ENCODE data around the gene RYR2.

The RYR2 gene

DNA sequence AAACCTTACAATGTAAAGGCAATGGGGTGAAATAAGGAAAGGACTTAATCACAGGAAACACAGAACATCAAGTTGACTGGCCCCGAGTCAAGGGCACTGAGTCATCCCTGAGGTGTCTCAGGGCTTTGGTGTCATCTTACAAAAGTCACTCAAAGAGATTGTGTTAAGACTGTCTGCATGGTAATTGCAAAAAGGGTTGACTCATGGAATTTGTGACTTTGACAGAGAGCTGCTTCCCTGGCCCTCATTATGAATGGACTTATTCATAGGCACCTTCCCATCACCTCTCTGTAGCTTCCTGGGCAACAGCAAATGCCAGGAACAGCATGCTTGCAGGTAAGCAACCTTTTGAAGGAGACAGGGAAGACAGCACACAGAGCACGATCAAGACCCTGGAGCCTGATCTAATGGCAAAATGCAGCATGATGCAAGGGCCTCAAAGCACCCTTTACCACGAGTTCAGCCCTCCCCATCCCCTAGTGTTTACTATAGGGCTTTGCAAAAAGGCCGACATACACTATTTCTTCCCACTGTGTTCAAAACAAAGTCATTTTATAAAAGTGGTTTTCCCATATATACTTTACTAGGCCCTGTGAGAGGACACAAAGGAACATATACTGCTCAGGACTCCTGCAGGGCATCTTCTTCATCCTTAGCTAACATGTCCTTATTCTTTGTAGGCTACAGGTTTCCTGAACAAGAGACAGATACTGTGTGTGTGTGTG lies 831.7 kb downstream of the RYR2 start:
- ATAC-seq = peak; percentile 88
- no peak for TF ChIP-seq ESRRG (CRISPR knock-in tag; IDR thresholded peaks at IDR 0.05)
- no peak for TF ChIP-seq ZNF8 (CRISPR knock-in tag; IDR thresholded peaks at IDR 0.05)
- no peak for TF ChIP-seq ZFP30 (CRISPR knock-in tag; IDR thresholded peaks at IDR 0.05)
- peak; percentile 80; the same call in 1 of the 2 replicates for TF ChIP-seq TOX (CRISPR knock-in tag; IDR thresholded peaks at IDR 0.05; ENCODE audit: borderline replicate concordance)
- no peak for TF ChIP-seq TCF4 (CRISPR knock-in tag; IDR thresholded peaks at IDR 0.05; ENCODE audit: borderline replicate concordance)
- TF ChIP-seq ZC3H10 (CRISPR knock-in tag; IDR thresholded peaks at IDR 0.05) = peak; percentile 79
- TF ChIP-seq, protein P1, sequence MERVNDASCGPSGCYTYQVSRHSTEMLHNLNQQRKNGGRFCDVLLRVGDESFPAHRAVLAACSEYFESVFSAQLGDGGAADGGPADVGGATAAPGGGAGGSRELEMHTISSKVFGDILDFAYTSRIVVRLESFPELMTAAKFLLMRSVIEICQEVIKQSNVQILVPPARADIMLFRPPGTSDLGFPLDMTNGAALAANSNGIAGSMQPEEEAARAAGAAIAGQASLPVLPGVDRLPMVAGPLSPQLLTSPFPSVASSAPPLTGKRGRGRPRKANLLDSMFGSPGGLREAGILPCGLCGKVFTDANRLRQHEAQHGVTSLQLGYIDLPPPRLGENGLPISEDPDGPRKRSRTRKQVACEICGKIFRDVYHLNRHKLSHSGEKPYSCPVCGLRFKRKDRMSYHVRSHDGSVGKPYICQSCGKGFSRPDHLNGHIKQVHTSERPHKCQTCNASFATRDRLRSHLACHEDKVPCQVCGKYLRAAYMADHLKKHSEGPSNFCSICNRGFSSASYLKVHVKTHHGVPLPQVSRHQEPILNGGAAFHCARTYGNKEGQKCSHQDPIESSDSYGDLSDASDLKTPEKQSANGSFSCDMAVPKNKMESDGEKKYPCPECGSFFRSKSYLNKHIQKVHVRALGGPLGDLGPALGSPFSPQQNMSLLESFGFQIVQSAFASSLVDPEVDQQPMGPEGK (CRISPR knock-in tag; IDR thresholded peaks at IDR 0.05; ENCODE audit: borderline replicate concordance) = no peak; the same call in 1 of the 2 replicates
- TF ChIP-seq ISL1 (CRISPR knock-in tag; IDR thresholded peaks at IDR 0.05) = no peak
- 0 out of 2 replicates have a peak, but pooled peaks have one; percentile 52 for TF ChIP-seq OSR1 (CRISPR knock-in tag; IDR thresholded peaks at IDR 0.05)

DNA sequence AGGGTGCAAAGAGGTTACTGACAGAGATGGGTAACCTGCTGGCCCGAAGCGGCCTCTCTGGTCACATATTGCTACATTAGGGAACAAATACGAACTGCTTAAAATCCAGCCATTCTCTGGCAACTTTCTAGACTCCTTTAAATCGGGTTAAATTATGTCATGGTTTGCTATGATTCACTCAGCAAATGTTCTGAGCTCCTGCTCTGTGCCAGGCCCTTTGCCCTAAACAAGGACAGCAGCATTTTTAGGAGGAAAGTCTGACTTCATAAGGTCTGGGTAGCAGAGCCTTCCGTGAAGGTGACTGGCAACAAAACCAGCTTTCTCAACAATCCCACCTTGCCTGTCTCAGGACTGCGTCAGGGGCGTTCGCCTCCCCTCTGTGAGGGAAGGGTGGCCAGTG lies 833.3 kb downstream of the RYR2 start:
- peak; percentile 30 for ATAC-seq
- no peak for TF ChIP-seq TCF4 (CRISPR knock-in tag; IDR thresholded peaks at IDR 0.05; ENCODE audit: borderline replicate concordance)
- no peak for TF ChIP-seq OSR1 (CRISPR knock-in tag; IDR thresholded peaks at IDR 0.05)
- no peak for TF ChIP-seq ZNF565 (CRISPR knock-in tag; conservative IDR thresholded peaks at IDR 0.05; ENCODE audit: low read depth)
- no peak for TF ChIP-seq GLIS3 (CRISPR knock-in tag; IDR thresholded peaks at IDR 0.05)
- no peak for TF ChIP-seq SNAI2 (CRISPR knock-in tag; IDR thresholded peaks at IDR 0.05)
- TF ChIP-seq, protein P2, sequence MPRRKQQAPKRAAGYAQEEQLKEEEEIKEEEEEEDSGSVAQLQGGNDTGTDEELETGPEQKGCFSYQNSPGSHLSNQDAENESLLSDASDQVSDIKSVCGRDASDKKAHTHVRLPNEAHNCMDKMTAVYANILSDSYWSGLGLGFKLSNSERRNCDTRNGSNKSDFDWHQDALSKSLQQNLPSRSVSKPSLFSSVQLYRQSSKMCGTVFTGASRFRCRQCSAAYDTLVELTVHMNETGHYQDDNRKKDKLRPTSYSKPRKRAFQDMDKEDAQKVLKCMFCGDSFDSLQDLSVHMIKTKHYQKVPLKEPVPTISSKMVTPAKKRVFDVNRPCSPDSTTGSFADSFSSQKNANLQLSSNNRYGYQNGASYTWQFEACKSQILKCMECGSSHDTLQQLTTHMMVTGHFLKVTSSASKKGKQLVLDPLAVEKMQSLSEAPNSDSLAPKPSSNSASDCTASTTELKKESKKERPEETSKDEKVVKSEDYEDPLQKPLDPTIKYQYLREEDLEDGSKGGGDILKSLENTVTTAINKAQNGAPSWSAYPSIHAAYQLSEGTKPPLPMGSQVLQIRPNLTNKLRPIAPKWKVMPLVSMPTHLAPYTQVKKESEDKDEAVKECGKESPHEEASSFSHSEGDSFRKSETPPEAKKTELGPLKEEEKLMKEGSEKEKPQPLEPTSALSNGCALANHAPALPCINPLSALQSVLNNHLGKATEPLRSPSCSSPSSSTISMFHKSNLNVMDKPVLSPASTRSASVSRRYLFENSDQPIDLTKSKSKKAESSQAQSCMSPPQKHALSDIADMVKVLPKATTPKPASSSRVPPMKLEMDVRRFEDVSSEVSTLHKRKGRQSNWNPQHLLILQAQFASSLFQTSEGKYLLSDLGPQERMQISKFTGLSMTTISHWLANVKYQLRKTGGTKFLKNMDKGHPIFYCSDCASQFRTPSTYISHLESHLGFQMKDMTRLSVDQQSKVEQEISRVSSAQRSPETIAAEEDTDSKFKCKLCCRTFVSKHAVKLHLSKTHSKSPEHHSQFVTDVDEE (CRISPR knock-in tag; IDR thresholded peaks at IDR 0.05) = no peak
- TF ChIP-seq ESRRG (CRISPR knock-in tag; IDR thresholded peaks at IDR 0.05) = no peak
- no peak for TF ChIP-seq ARNTL (CRISPR knock-in tag; IDR thresholded peaks at IDR 0.05; ENCODE audit: borderline replicate concordance, low read depth)
- TF ChIP-seq RARB (CRISPR knock-in tag; IDR thresholded peaks at IDR 0.05) = no peak
- TF ChIP-seq, protein P3, sequence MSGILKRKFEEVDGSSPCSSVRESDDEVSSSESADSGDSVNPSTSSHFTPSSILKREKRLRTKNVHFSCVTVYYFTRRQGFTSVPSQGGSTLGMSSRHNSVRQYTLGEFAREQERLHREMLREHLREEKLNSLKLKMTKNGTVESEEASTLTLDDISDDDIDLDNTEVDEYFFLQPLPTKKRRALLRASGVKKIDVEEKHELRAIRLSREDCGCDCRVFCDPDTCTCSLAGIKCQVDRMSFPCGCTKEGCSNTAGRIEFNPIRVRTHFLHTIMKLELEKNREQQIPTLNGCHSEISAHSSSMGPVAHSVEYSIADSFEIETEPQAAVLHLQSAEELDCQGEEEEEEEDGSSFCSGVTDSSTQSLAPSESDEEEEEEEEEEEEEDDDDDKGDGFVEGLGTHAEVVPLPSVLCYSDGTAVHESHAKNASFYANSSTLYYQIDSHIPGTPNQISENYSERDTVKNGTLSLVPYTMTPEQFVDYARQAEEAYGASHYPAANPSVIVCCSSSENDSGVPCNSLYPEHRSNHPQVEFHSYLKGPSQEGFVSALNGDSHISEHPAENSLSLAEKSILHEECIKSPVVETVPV (CRISPR knock-in tag; IDR thresholded peaks at IDR 0.05) = no peak

DNA sequence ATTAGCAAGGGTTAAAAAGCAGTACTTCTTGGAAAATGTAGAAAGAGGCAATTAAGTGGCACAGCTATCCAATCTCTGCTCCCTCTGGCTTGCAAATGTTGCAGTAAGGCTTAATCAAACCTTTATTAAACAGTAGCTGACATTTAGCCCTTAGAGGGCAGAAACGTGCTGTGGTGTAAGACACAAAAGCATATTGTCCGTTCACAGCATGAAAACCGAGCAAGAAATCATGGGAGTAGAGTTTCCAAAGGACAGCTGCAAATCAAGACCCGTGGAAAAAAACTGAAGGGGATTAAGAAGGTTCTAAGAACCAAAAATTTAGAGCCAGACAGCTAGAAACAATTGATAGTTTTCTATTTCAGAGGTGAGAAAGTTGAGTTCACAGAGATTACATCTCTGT lies 835.6 kb downstream of the RYR2 start:
- ATAC-seq = no peak
- no peak for TF ChIP-seq TOX (CRISPR knock-in tag; IDR thresholded peaks at IDR 0.05; ENCODE audit: borderline replicate concordance)
- TF ChIP-seq ZNF8 (CRISPR knock-in tag; IDR thresholded peaks at IDR 0.05) = no peak
- TF ChIP-seq ZFP30 (CRISPR knock-in tag; IDR thresholded peaks at IDR 0.05) = no peak
- TF ChIP-seq BACH2 (CRISPR knock-in tag; IDR thresholded peaks at IDR 0.05; ENCODE audit: borderline replicate concordance) = no peak
- no peak for TF ChIP-seq ZC3H10 (CRISPR knock-in tag; IDR thresholded peaks at IDR 0.05)
- no peak for TF ChIP-seq ISL1 (CRISPR knock-in tag; IDR thresholded peaks at IDR 0.05)
- TF ChIP-seq PPARA (CRISPR knock-in tag; IDR thresholded peaks at IDR 0.05; ENCODE audit: borderline replicate concordance) = no peak
- no peak for TF ChIP-seq SNAI2 (CRISPR knock-in tag; IDR thresholded peaks at IDR 0.05)

DNA sequence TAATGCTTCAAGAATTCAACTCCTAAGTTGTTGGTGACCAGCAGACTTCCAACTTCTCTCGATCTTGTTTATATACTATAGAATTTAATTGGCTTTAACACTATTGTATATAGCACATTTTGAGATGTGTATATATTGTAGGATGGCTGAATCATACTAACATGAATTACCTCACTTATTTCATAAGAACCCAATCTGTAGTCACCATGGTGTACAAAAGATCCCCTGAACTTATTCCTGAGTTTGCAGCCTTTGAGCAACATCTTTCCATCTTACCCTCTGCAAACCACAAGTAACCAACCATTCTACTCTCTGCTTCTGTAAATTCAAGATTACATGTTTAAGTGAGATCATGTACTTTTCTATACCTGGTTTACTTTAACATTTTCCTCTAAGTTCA lies 836.4 kb downstream of the RYR2 start:
- no peak for ATAC-seq
- TF ChIP-seq PPARA (CRISPR knock-in tag; IDR thresholded peaks at IDR 0.05; ENCODE audit: borderline replicate concordance) (no peak), ESRRG (CRISPR knock-in tag; IDR thresholded peaks at IDR 0.05) (no peak), CSDC2 (CRISPR knock-in tag; IDR thresholded peaks at IDR 0.05) (no peak), ISL1 (CRISPR knock-in tag; IDR thresholded peaks at IDR 0.05) (no peak), TCF4 (CRISPR knock-in tag; IDR thresholded peaks at IDR 0.05; ENCODE audit: borderline replicate concordance) (no peak), ZNF70 (CRISPR knock-in tag; IDR thresholded peaks at IDR 0.05) (no peak), OSR1 (CRISPR knock-in tag; IDR thresholded peaks at IDR 0.05) (no peak), ZFP30 (CRISPR knock-in tag; IDR thresholded peaks at IDR 0.05) (no peak), RARB (CRISPR knock-in tag; IDR thresholded peaks at IDR 0.05) (no peak), ZNF8 (CRISPR knock-in tag; IDR thresholded peaks at IDR 0.05) (no peak), ZNF565 (CRISPR knock-in tag; conservative IDR thresholded peaks at IDR 0.05; ENCODE audit: low read depth) (no peak), ZFP3 (CRISPR knock-in tag; IDR thresholded peaks at IDR 0.05) (no peak), ARNTL (CRISPR knock-in tag; IDR thresholded peaks at IDR 0.05; ENCODE audit: borderline replicate concordance, low read depth) (no peak)
- TF ChIP-seq, protein P2 (CRISPR knock-in tag; IDR thresholded peaks at IDR 0.05) = no peak
- TF ChIP-seq, protein P4, sequence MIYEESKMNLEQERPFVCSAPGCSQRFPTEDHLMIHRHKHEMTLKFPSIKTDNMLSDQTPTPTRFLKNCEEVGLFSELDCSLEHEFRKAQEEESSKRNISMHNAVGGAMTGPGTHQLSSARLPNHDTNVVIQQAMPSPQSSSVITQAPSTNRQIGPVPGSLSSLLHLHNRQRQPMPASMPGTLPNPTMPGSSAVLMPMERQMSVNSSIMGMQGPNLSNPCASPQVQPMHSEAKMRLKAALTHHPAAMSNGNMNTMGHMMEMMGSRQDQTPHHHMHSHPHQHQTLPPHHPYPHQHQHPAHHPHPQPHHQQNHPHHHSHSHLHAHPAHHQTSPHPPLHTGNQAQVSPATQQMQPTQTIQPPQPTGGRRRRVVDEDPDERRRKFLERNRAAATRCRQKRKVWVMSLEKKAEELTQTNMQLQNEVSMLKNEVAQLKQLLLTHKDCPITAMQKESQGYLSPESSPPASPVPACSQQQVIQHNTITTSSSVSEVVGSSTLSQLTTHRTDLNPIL (CRISPR knock-in tag; IDR thresholded peaks at IDR 0.05; ENCODE audit: low read depth) = no peak
